ENCODE results near the gene SAXO1. TPM values are rescaled to one million over a fixed set of nuclear protein-coding genes. Genes with fewer than 3 reads are reported as not detected.
"Not testable (repeated sequence)": the region's sequence is repeated elsewhere in the genome, so short reads cannot be mapped to it uniquely, and the experiment has no call there.

The SAXO1 gene
- total RNA-seq, 2 experiments from 2014 or later = not detected

DNA sequence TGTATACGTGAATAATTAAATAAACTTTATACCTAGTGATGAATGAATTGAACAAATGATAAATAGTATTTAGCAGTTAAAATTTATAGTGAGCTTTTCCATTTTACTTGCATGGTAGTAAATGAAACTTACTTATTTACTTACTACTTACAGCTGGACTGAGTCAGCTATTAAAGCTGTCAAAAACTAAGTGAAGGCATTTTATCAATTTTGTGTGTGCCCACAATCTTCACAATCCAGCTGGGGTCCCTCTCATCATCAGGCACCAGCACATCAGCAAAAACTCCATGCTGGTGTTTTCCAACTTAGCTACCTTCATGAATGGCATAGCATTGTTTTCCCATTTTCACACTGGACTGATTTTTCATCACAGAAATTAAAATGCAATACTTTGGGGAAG is 81.1 kb downstream of the SAXO1 start:
- Mint-ChIP-seq H3K9me3 (no peaks in the 10 kb centered on the region), H3K27me3 (no peaks in the 10 kb centered on the region), H3K4me1 (no peaks in the 10 kb centered on the region), H3K36me3 (no peaks in the 10 kb centered on the region), H3K4me3 (no peak overlapping the region), H3K27ac (no peak overlapping the region)
- no peak for DNase-seq

DNA sequence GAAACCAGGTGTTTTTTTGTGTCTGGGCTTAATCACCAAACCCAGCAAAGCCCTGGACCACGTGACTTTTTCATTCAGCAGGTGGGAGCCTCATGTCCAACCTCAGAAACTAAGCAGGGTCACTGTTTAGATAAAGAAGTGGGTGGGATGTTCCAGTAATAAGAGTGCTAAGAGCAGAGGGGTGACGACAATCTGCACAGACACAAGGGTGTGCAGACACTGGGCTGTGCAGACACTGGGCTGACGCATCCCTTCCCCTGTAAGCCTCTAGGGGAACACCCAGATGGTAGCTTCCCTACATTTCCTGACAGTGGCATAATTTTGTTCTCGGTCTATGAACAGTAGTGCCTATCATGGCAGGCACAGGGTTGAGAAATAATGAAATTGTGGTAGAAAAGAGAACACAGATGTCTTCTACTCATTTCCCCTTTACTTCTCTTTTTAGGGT is 85.1 kb downstream of the SAXO1 start:
- Mint-ChIP-seq H3K36me3 (no peaks in the 10 kb centered on the region), H3K27ac (no peak overlapping the region)
- no peak for DNase-seq

DNA sequence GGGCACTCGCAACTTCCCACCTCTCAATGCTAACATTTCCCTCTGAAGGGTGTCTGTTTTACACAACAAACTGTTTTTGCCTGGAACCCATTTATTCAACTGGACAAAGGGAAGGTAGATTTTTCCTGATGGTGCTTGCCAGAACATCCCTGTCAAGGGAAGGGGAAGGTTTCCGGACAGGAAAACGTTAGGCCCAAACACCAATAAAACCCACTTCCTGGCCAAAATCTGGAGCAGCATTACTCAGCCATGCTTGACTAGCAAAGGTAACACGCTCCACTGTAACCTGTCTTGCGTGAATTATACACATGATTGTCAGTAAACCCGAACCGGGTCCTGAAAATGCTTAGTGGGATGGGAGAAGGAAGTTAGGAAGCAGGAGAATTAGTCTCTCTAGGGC is 90.2 kb downstream of the SAXO1 start:
- Mint-ChIP-seq H3K36me3 (no peaks in the 10 kb centered on the region), H3K4me1 (no peaks in the 10 kb centered on the region), H3K27ac (no peak overlapping the region), H3K4me3 (no peak overlapping the region), H3K9me3 (no peaks in the 10 kb centered on the region), H3K27me3 (peaks cover 3% of the 10 kb centered on the region)
- DNase-seq = no peak

More for the DNA sequence above, 85.1 kb downstream of the SAXO1 start:
- no peaks in the 10 kb centered on the region for H3K9me3 Mint-ChIP-seq
- H3K4me3 Mint-ChIP-seq = no peak overlapping the region
- H3K4me1 Mint-ChIP-seq = no peaks in the 10 kb centered on the region
- peaks cover 3% of the 10 kb centered on the region for H3K27me3 Mint-ChIP-seq

DNA sequence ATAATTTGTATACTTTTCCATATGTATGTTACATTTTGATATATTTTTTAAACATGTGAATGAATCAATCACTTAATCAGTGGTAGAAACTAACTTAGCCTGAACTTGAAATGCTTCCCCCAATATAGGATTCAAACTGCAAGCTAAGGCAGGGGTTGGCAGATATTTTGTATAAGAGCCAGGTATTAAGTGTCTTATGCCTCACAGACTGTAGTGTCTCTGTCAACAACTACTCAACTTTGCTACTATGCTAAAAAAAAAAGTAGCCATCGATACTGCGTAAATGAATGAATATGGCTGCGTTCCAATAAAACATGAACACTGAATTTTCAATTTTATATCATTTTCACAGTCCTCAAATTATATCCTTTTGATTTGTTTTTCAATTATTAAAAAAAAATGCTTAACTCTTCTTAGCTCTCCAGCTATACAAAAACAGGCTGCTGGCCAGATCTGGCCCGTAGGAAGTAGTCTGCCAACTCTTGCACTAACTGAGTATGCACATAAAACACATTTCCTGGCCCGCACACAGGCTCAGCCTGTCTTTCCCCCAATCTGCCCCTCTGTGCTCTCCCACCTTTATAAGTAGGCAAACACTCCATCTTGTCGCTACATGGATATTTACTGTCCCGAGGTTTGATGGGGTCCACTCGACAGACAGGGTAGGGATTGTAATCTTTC is 91.8 kb downstream of the SAXO1 start:
- H3K27me3 Mint-ChIP-seq = peaks cover 3% of the 10 kb centered on the region
- H3K36me3 Mint-ChIP-seq = no peaks in the 10 kb centered on the region
- no peak overlapping the region for H3K4me3 Mint-ChIP-seq
- no peak overlapping the region for H3K27ac Mint-ChIP-seq
- H3K9me3 Mint-ChIP-seq = no peaks in the 10 kb centered on the region
- H3K4me1 Mint-ChIP-seq = no peaks in the 10 kb centered on the region
- DNase-seq = no peak

- no peak overlapping the region for H3K4me3 Mint-ChIP-seq
- DNase-seq = no peak
- no peaks in the 10 kb centered on the region for H3K9me3 Mint-ChIP-seq
- no peak overlapping the region for H3K27ac Mint-ChIP-seq
- H3K27me3 Mint-ChIP-seq = peaks cover under 1% of the 10 kb centered on the region
- H3K36me3 Mint-ChIP-seq = no peaks in the 10 kb centered on the region
- no peaks in the 10 kb centered on the region for H3K4me1 Mint-ChIP-seq
Measured at GRCh38 chr9:18939943-18940342, 93.1 kb downstream of the SAXO1 start.

- Mint-ChIP-seq H3K9me3 (peaks cover 1% of the 10 kb centered on the region), H3K4me3 (no peak overlapping the region), H3K4me1 (no peaks in the 10 kb centered on the region), H3K27me3 (no peaks in the 10 kb centered on the region), H3K36me3 (no peaks in the 10 kb centered on the region), H3K27ac (no peak overlapping the region)
- DNase-seq = no peak
Measured at GRCh38 chr9:18936094-18936871, 96.7 kb downstream of the SAXO1 start.

GRCh38 chr9:18935541-18935940 is 97.5 kb downstream of the SAXO1 start:
- Mint-ChIP-seq H3K4me3 (no peak overlapping the region), H3K27ac (no peak overlapping the region), H3K36me3 (no peaks in the 10 kb centered on the region), H3K4me1 (no peaks in the 10 kb centered on the region), H3K27me3 (no peaks in the 10 kb centered on the region), H3K9me3 (peaks cover 1% of the 10 kb centered on the region)
- DNase-seq = no peak

DNA sequence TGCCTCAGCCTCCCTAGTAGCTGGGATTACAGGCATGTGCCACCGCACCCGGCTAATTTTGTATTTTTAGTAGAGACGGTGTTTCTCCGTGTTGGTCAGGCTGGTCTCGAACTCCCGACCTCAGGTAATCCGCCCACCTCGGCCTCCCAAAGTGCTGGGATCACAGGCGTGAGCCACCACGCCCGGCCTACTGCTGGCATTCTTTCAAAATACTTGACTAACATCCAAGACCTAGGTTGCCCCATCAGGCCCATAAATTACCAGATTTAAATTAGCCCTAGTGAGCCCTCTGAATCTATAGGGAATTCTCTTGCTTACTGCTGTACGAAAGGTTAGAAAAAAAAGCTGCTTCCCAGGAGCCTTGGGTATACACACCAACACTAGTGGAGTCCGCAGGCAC is 102.4 kb downstream of the SAXO1 start:
- H3K36me3 Mint-ChIP-seq, H3K4me3 Mint-ChIP-seq, H3K4me1 Mint-ChIP-seq, H3K27me3 Mint-ChIP-seq, H3K9me3 Mint-ChIP-seq, DNase-seq, H3K27ac Mint-ChIP-seq: not testable (repeated sequence)

- no peaks in the 10 kb centered on the region for H3K27me3 Mint-ChIP-seq
- H3K4me1 Mint-ChIP-seq = no peaks in the 10 kb centered on the region
- no peak for DNase-seq
- H3K36me3 Mint-ChIP-seq = no peaks in the 10 kb centered on the region
- no peak overlapping the region for H3K4me3 Mint-ChIP-seq
- no peaks in the 10 kb centered on the region for H3K9me3 Mint-ChIP-seq
- H3K27ac Mint-ChIP-seq = no peak overlapping the region
Measured at GRCh38 chr9:18928711-18929110, 104.3 kb downstream of the SAXO1 start.

DNA sequence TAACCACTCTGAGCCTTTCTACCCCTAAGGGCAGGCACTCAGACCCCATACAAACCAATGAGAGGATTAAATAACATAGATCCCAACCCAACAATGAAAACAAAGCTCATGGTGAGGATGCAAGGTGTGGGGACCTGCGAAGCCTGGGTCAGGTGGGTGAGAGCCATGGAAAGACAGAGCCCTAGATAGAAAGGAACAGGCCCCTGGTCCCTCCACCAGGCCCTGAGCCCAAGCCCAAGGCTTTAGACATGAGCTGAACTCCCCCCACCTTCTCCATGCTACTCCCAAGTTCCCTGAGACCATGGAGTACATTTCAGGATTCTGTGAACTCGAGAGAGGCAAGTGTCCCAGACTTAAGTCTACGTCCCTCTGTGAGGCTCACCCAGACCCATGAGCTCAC is 106.5 kb downstream of the SAXO1 start:
- H3K27me3 Mint-ChIP-seq = no peaks in the 10 kb centered on the region
- no peaks in the 10 kb centered on the region for H3K9me3 Mint-ChIP-seq
- no peaks in the 10 kb centered on the region for H3K36me3 Mint-ChIP-seq
- no peaks in the 10 kb centered on the region for H3K4me1 Mint-ChIP-seq
- DNase-seq = no peak
- H3K27ac Mint-ChIP-seq = no peak overlapping the region
- no peak overlapping the region for H3K4me3 Mint-ChIP-seq

GRCh38 chr9:18925880-18926279 is 107.1 kb downstream of the SAXO1 start:
- no peak overlapping the region for H3K4me3 Mint-ChIP-seq
- no peak overlapping the region for H3K27ac Mint-ChIP-seq
- no peaks in the 10 kb centered on the region for H3K36me3 Mint-ChIP-seq
- no peak for DNase-seq
- H3K27me3 Mint-ChIP-seq = no peaks in the 10 kb centered on the region
- H3K4me1 Mint-ChIP-seq = no peaks in the 10 kb centered on the region
- no peaks in the 10 kb centered on the region for H3K9me3 Mint-ChIP-seq

DNA sequence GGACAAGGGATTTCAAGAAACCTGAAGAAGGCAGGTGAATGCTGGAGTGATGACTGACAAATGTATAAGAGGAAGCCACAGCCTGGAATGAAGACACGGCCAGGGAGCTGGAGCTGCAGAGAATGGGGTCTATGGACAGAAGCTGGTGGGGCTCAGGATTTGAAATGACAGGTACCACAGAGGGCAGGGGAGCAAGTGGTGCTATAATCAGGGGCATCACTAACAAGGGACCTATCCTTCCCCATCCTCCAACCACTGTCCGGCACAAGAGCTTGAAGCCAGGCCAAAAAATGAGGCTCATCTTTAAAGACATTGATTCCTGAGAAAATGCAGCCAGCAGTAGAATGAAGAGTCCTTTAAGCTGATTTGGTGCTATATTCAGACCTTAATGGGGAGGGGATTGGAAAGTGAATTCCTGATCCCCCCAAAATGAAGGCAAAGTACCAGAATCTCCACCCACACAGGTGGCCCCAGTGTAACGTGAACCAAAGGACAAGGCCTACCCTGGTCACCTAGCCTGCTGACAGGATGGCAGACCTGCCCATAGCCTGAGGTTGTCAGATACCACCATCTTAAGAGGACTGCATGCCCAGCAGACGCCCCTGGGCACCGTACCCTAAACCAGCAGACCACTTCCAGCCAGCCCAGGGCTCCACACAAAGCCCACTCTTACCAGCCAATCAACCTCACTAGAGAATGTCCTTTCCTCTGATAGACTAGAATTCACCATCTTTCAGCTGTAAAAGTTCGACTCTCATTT is 109.2 kb downstream of the SAXO1 start:
- no peaks in the 10 kb centered on the region for H3K36me3 Mint-ChIP-seq
- H3K27me3 Mint-ChIP-seq = no peaks in the 10 kb centered on the region
- no peaks in the 10 kb centered on the region for H3K4me1 Mint-ChIP-seq
- no peak overlapping the region for H3K27ac Mint-ChIP-seq
- no peak overlapping the region for H3K4me3 Mint-ChIP-seq
- DNase-seq = no peak
- H3K9me3 Mint-ChIP-seq = no peaks in the 10 kb centered on the region

GRCh38 chr9:18923167-18923566 is 109.8 kb downstream of the SAXO1 start:
- Mint-ChIP-seq H3K4me1 (no peaks in the 10 kb centered on the region), H3K4me3 (no peak overlapping the region), H3K27me3 (no peaks in the 10 kb centered on the region), H3K27ac (no peak overlapping the region), H3K9me3 (no peaks in the 10 kb centered on the region), H3K36me3 (no peaks in the 10 kb centered on the region)
- no peak for DNase-seq

- Mint-ChIP-seq H3K4me3 (no peak overlapping the region), H3K4me1 (no peaks in the 10 kb centered on the region), H3K9me3 (no peaks in the 10 kb centered on the region), H3K27ac (no peak overlapping the region), H3K36me3 (no peaks in the 10 kb centered on the region), H3K27me3 (no peaks in the 10 kb centered on the region)
- DNase-seq = no peak
Measured at GRCh38 chr9:18922161-18922885, 110.7 kb downstream of the SAXO1 start.
